GM19351 (cell line): ENCODE measurements around the gene BAHCC1.

Source experiments
- ATAC-seq: cut with Tn5 transposase; IDR thresholded peaks from one replicate; pipeline ENCODE4 v1.9.1; 2021; ENCODE audit warnings: mild to moderate bottlenecking, moderate library complexity; ENCODE audit not compliant: unreplicated experiment

The BAHCC1 gene

DNA sequence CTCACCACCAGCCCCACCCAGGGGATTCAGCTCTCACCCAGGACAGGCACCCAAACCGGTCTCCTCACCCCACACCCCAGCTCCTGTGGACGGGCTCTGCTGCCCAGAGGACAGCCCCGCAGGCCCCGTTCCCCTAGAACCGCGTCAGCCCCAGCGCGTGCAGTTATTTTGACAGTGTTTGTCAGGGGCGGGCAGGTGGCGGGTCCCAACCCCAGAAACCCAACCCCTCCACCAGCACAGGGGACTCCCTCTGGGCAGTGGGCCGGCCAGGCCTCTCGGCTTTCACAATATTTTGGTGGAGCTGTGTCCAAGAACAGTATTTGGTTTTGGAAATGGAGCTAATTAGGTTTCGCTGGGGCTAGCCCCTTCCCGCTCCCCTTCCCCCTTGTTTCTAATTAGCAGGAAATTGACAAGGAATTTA is 44.8 kb downstream of the BAHCC1 start:
- ATAC-seq: no peak

- ATAC-seq: no peak
Observed at GRCh38 chr17:81440511-81441244, 45.4 kb downstream of the BAHCC1 start.

DNA sequence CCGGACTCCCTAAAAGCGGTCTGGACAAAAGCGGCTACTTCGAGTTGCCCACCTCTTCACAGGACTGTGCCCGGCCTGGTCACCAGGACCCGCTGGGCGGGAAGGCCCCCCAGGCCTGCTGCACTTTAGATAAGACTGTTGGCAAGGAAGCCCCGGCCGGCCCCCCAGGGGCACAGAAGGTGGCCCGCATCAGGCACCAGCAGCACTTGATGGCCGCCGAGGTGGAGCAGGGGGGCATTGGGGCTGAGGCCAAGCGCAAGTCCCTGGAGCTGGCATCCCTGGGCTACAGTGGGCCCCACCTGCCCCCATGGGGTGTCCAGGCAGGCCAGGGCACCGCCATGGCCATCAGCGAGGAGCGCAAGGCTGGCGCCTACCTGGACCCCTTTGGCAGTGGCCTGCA is 47.5 kb downstream of the BAHCC1 start:
- no peak for ATAC-seq

DNA sequence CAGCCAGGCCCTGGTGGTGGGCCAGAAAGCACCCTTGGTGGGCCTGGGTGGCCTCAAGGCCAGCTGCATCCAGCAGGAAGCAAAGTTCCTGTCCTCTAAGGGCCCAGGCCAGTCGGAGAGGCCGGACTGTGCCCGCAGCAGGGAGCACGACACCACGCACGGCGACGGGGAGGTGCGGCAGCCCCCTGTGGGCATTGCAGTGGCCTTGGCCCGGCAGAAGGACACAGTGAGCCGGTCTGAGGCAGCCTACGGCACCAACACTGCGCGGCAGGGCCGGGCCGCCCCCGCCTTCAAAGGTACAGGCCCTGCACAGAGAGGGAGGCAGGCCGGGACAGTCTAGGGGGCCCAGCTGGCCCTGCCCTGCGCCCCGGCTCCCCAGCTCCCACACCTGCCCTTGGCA is 48.0 kb downstream of the BAHCC1 start:
- ATAC-seq: no peak

GRCh38 chr17:81444610-81445339 is 49.5 kb downstream of the BAHCC1 start:
- no peak for ATAC-seq

- no peak for ATAC-seq
Observed at GRCh38 chr17:81445642-81446503, 50.6 kb downstream of the BAHCC1 start.

- no peak for ATAC-seq
Observed at GRCh38 chr17:81447331-81447933, 52.2 kb downstream of the BAHCC1 start.

DNA sequence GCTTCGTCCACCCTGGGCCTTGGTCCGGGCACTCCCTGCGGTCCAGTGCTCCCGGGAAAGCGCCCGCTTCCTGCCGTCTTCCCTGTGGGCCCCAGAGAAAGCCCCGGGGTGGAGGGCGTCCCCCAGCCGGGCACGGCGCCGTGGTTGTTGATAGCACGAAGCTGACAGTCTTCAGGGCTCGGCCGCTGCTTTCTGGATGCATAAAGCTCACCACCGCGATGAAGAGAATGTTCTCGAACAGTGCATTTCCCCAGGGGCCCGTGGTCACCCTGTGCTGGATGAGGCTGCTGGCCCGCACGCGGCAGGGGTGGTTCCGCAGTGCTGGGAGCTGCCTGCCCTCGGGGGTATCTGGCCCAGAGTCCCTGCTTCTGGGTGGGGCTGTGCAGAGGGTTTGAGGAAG is 53.2 kb downstream of the BAHCC1 start:
- no peak for ATAC-seq

GRCh38 chr17:81448950-81449349 is 53.7 kb downstream of the BAHCC1 start:
- no peak for ATAC-seq

DNA sequence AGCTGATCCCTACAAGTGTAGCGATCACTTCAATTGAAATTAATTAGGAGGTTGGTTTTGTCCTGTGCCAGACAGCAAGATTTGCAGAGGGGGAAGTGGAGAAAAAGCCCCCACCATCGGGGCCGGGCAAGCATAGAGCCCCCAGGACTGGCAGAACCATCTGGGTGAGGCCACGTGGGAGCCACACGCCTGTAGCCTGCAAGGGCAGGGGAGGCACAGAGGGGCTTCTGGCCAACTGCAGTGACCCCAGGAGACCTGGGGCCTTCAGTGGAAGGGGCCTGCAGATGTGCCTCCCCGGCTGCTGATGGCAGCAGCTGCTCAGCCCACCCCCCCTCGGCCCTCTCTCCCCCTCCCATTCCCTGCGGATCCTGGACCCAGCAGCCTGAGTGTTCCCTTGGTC is 54.1 kb downstream of the BAHCC1 start:
- no peak for ATAC-seq

DNA sequence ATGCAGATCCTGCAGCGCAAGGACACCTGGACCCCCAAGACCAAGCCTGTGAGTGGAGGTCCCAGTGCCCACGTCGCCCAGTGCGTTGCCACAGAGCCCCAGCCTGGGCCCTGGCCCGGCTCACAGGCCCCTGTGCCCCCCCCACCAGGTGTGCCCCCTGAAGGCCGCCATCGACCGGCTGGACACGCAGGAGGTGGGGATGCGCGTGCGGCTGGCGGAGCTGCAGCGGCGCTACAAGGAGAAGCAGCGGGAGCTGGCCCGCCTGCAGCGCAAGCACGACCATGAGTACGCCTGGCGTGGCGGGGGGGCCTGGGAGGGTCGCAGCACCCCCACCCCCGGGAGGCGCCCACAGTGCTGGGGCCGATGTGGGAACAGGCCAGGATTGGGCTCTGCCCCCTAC is 56.6 kb downstream of the BAHCC1 start:
- ATAC-seq: no peak

GRCh38 chr17:81452551-81452950 is 57.3 kb downstream of the BAHCC1 start:
- no peak for ATAC-seq

- ATAC-seq: no peak
Observed at GRCh38 chr17:81453076-81453475, 57.8 kb downstream of the BAHCC1 start.

- no peak for ATAC-seq
Observed at GRCh38 chr17:81453712-81454111, 58.5 kb downstream of the BAHCC1 start.

GRCh38 chr17:81454473-81454872 is 59.2 kb downstream of the BAHCC1 start:
- ATAC-seq: no peak

DNA sequence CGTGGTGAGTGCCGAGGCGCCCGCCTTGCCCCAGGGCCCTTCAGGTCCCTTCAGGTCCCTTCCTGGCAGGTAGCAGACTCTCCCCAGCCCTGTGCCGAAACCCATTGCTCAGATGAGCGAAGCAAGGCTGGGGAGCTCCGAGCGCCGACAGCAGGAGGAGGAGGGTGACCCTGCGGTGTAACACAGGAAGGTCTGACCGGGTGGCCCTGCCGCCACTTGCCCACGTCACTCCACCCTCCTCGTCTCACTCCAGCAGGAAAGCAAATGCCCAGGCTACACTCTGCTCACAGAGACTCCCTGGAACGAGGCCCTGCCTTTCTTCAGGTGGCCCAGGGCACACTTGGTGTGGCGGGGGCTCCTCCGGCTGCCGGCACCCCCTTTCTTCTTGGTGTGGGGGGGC is 60.1 kb downstream of the BAHCC1 start:
- ATAC-seq: no peak

DNA sequence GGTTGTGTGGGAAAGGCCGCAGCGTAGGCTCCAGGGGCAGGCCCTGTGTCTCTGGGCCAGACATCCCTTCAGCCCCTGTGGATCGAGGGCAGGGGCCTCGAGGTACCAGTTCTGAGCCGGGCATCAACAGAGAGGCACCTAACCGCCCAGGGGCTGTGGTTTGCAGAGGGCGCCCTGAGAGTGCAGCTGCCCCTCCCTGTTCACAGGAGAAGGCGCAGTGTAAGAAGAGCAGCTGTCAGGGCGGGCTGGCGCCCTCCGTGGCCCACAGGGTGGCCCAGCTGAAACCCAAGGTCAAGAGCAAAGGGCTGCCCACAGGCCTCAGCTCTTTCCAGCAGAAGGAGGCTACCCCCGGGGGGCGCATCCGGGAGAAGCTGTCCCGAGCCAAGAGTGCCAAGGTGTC is 60.8 kb downstream of the BAHCC1 start:
- ATAC-seq: no peak

- ATAC-seq: no peak
Observed at GRCh38 chr17:81456798-81457197, 61.5 kb downstream of the BAHCC1 start.

- no peak for ATAC-seq
Observed at GRCh38 chr17:81457401-81457800, 62.1 kb downstream of the BAHCC1 start.

DNA sequence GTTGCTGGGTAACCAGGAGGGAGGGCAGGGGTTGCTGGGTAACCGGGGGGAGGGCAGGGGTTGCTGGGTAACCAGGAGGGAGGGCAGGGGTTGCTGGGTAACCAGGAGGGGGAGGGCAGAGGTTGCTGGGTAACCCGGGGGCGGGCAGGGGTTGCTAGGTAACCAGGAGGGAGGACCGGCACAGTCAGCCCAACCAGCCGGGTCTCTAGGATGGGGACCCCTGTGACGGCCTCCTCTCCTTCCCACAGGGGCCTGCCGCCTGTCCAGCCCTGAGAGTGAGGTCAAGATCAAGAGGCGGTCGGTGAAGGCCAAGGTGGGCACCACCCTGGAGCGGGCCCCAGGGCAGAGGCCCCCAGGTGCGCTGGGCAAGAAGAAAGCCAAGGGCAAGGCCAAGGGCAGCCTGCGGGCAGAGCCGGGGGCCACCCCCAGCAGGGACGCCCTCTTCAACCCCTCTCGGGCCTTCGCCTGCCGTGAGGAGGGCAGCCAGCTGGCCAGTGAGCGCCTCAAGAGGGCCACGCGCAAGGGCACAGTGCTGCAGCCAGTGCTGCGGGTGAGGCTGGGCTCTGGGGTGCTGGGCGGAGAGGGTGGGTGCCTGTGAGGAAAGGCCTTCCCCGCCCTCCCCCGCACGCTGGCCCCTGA is 62.8 kb downstream of the BAHCC1 start:
- no peak for ATAC-seq

DNA sequence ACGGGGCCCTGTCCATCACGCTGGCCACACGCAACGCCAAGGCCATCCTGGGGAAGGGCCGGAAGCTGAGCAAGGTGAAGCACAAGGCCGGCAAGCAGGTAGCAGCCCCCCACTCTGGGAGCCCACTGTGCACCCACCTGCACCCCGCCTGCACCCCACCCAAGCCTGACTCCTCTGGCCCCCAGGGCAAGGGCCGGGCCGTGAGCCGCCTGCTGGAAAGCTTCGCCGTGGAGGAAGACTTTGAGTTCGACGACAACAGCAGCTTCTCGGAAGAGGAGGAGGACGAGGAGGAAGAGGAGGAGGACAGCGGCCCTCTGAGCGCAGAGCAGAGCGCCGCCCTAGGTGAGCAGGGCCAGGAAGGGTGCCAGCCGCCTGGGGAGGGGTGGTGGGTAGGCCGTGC is 63.4 kb downstream of the BAHCC1 start:
- no peak for ATAC-seq
